ENCODE results near the gene CSGALNACT2.

DNA sequence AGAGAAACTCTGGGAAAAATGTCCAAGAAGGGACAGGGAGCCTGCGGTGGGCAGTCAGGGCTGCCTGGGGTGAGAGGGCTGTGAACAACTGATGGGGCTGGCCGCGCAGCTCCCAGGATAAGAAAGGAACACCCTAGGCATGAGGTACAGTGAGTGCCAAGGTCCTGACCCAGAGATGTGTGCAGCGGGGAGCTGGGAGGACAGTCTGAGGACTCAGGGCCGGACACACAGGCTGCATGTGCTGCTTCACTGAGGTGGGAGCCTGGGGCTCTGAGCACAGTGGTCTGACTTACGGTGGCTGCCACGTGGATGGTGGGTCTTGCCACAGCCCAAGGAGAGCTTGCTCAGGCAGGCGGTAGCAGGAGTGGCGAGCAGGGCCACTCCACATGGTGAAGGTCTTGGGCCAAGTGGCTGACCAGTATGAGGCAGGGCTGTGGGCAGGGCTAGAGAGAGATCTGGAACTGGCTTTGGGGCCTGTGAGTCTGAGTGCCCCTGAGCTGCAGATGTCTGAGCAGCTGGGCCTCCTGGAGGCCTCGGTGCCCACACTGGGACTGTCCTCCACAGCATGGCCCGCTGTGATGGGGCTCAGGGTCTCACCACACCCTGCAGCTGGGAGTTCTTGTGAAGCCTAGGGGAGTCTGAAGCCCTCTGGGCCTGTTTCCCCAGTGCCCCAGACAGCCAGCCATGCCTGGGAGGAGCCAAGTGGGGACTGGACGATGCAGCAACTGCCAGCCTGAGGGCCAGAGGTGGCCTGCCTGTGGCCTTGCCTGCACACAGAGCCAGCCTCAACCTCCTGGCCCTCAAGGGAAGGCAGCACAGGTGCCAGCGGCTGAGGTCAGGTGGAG is 68.4 kb downstream of the CSGALNACT2 start:
- TF ChIP-seq, protein P1, sequence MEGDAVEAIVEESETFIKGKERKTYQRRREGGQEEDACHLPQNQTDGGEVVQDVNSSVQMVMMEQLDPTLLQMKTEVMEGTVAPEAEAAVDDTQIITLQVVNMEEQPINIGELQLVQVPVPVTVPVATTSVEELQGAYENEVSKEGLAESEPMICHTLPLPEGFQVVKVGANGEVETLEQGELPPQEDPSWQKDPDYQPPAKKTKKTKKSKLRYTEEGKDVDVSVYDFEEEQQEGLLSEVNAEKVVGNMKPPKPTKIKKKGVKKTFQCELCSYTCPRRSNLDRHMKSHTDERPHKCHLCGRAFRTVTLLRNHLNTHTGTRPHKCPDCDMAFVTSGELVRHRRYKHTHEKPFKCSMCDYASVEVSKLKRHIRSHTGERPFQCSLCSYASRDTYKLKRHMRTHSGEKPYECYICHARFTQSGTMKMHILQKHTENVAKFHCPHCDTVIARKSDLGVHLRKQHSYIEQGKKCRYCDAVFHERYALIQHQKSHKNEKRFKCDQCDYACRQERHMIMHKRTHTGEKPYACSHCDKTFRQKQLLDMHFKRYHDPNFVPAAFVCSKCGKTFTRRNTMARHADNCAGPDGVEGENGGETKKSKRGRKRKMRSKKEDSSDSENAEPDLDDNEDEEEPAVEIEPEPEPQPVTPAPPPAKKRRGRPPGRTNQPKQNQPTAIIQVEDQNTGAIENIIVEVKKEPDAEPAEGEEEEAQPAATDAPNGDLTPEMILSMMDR (IDR thresholded peaks at IDR 0.05) = no peak
- no peak for TF ChIP-seq POLR2A (IDR thresholded peaks at IDR 0.05)

Data from thyroid gland (tissue), 4 donors.